Stimulated activated naive CD4-positive, alpha-beta T cell treated with Interleukin-2 at 50 U/mL for 16 hours (primary cell): ENCODE measurements around the gene ZBTB40.

ENCODE experiments used
- DNase-seq: peaks from one replicate; lab custom pipeline; 2025; lab: John Stamatoyannopoulos, UW

The ZBTB40 gene

GRCh38 chr1:22507587-22507986 is 55.9 kb downstream of the ZBTB40 start:
- no peak for DNase-seq

- no peak for DNase-seq
These were observed 56.7 kb downstream of the ZBTB40 start for GRCh38 chr1:22508329-22508728.

GRCh38 chr1:22508991-22509390 is 57.3 kb downstream of the ZBTB40 start:
- DNase-seq = no peak

GRCh38 chr1:22509815-22510214 is 58.2 kb downstream of the ZBTB40 start:
- no peak for DNase-seq

- DNase-seq = no peak
These were observed 61.2 kb downstream of the ZBTB40 start for GRCh38 chr1:22512873-22513272.

- DNase-seq = no peak
These were observed 65.4 kb downstream of the ZBTB40 start for GRCh38 chr1:22516906-22517571.

- DNase-seq = no peak
These were observed 66.3 kb downstream of the ZBTB40 start for GRCh38 chr1:22517956-22518355.

GRCh38 chr1:22518379-22518778 is 66.7 kb downstream of the ZBTB40 start:
- DNase-seq = no peak

GRCh38 chr1:22520871-22521270 is 69.2 kb downstream of the ZBTB40 start:
- no peak for DNase-seq

- no peak for DNase-seq
These were observed 70.0 kb downstream of the ZBTB40 start for GRCh38 chr1:22521692-22522091.

- no peak for DNase-seq
These were observed 70.6 kb downstream of the ZBTB40 start for GRCh38 chr1:22522221-22522743.

- no peak for DNase-seq
These were observed 72.8 kb downstream of the ZBTB40 start for GRCh38 chr1:22524481-22524880.

- no peak for DNase-seq
These were observed 73.6 kb downstream of the ZBTB40 start for GRCh38 chr1:22525211-22525610.

GRCh38 chr1:22525646-22526045 is 74.0 kb downstream of the ZBTB40 start:
- no peak for DNase-seq

GRCh38 chr1:22526098-22526497 is 74.4 kb downstream of the ZBTB40 start:
- DNase-seq = no peak

GRCh38 chr1:22526677-22527076 is 75.0 kb downstream of the ZBTB40 start:
- DNase-seq = no peak

- no peak for DNase-seq
These were observed 75.5 kb downstream of the ZBTB40 start for GRCh38 chr1:22527122-22527521.

- no peak for DNase-seq
These were observed 76.1 kb downstream of the ZBTB40 start for GRCh38 chr1:22527555-22528296.

- DNase-seq = no peak
These were observed 76.8 kb downstream of the ZBTB40 start for GRCh38 chr1:22528451-22528850.

GRCh38 chr1:22529901-22530621 is 78.4 kb downstream of the ZBTB40 start:
- DNase-seq = no peak

GRCh38 chr1:22530715-22531114 is 79.1 kb downstream of the ZBTB40 start:
- DNase-seq = no peak

- no peak for DNase-seq
These were observed 79.6 kb downstream of the ZBTB40 start for GRCh38 chr1:22531251-22531650.
